ENCODE measurements around the gene SMAD2. TPM values are rescaled to one million over a fixed set of nuclear protein-coding genes. Genes with fewer than 3 reads are reported as not detected.

Gene SMAD2
- total RNA-seq, 2 donors from 2014 or later: 60.0 to 101 TPM

DNA sequence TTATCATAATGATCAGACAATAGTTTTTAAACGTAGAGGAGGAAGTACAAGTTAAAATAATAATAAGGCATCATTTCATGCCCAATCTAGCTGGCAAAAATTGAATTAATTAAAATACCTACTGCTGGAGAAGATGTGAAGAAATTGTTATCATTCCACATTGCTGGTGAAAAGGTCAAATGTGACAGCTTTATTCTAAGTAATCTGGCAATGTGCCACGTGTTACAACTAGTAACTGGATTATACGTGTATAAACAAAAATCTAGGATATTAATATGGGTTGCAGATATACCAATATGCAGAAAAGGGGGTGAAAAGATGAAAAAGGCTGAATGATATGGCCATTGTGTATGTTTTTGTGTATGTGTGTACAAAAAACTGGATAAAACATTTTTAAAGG is 32.4 kb downstream of the SMAD2 start:
- no peaks in the 10 kb centered on the region for H3K27me3 ChIP-seq (replicated peaks; ENCODE audit: insufficient read depth)
- ATAC-seq (ENCODE audit: insufficient number of reproducible peaks, low FRiP score, low read depth) (no peak), DNase-seq (ENCODE audit: low spot score) (no peak)
- TF ChIP-seq, protein P1, sequence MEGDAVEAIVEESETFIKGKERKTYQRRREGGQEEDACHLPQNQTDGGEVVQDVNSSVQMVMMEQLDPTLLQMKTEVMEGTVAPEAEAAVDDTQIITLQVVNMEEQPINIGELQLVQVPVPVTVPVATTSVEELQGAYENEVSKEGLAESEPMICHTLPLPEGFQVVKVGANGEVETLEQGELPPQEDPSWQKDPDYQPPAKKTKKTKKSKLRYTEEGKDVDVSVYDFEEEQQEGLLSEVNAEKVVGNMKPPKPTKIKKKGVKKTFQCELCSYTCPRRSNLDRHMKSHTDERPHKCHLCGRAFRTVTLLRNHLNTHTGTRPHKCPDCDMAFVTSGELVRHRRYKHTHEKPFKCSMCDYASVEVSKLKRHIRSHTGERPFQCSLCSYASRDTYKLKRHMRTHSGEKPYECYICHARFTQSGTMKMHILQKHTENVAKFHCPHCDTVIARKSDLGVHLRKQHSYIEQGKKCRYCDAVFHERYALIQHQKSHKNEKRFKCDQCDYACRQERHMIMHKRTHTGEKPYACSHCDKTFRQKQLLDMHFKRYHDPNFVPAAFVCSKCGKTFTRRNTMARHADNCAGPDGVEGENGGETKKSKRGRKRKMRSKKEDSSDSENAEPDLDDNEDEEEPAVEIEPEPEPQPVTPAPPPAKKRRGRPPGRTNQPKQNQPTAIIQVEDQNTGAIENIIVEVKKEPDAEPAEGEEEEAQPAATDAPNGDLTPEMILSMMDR (IDR thresholded peaks at IDR 0.05): no peak
- H3K4me1 ChIP-seq (ENCODE audit: control insufficient read depth in 1 of 2, low read depth in 2 of 2): peaks cover 0 to 14% of the 10 kb centered on the region in 2 donors
- no peaks in the 10 kb centered on the region for H3K9me3 ChIP-seq
- H3K36me3 ChIP-seq: peaks cover 8% of the 10 kb centered on the region
- no peak overlapping the region for H3K4me3 ChIP-seq
- H3K27ac ChIP-seq: no peak overlapping the region

DNA sequence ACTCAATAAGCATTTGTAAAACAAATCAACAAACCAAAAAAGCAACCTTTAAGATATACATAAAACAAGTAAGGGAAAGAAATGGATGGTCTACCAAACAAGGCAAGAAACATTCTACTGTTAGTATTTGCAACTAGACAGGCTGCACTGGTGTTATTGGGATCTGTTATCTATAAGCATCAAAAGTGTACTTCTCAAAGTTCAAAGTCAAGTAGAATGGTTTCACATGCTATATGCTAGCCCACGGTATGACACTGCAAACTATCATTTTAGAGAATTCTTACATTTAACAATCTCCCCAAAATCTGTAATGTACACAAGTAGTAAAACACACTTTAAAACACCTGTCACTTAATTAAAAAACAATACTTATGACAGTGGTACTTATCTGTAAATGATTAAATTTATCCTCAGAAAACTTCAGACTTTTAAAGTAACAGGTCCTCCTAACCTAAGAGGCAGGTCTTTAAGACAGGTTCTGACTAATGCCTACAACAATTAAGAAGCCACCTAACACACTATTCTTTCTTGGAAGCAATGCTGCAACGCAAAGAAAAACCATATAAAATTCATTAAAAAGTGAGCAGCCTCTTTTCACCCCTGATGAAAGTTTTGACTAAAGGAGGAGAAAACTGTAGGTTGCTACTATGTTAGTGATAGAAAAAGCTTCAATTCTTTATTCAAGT is 34.8 kb downstream of the SMAD2 start:
- ATAC-seq (ENCODE audit: insufficient number of reproducible peaks, low FRiP score, low read depth) (no peak), DNase-seq (ENCODE audit: low spot score) (no peak)
- Histone ChIP-seq H3K27me3 (replicated peaks; ENCODE audit: insufficient read depth) (no peaks in the 10 kb centered on the region), H3K4me3 (no peak overlapping the region), H3K4me1 (ENCODE audit: control insufficient read depth in 1 of 2, low read depth in 2 of 2) (peaks cover 0 to 14% of the 10 kb centered on the region in 2 donors), H3K9me3 (no peaks in the 10 kb centered on the region), H3K27ac (no peak overlapping the region), H3K36me3 (peaks cover 8% of the 10 kb centered on the region)
- TF ChIP-seq, protein P1 (IDR thresholded peaks at IDR 0.05): no peak

DNA sequence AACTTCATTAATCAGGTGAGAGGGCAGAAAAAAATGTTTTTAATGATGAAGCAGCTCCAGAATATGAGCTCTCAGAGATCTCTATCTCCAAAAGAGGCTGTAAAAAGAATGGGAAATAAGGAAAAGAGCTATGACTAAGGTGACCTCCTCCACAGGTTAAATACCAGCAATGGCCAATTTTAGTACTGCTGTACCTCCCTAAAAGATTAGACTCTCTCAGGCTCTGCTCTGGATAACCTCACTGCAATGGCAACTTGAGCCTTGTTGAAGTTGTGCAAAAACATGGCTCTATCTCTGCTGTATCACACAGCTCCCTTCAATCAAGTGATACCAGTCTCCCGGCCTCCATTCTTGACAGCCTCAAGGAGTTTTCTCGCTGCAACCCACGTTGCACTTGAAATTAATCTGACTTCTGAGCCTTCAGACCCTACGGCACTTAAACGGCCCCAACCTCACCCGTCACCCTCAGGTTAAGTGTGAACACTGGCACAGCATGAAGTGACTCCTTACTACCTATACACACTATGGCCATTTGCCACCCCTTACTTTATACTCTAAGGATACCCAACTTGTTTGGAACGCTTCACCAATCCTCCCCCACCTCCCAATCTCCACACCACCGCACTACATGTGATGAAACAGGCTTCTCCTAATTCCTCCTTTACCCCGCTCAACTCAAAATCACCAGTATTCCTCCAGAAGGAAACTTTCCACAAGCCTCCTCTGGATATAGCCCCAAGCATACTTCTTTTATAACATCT is 36.3 kb downstream of the SMAD2 start:
- Histone ChIP-seq H3K4me1 (ENCODE audit: control insufficient read depth in 1 of 2, low read depth in 2 of 2) (peaks cover 0 to 14% of the 10 kb centered on the region in 2 donors), H3K4me3 (no peak overlapping the region), H3K27ac (no peak overlapping the region), H3K9me3 (no peaks in the 10 kb centered on the region), H3K36me3 (peaks cover 8% of the 10 kb centered on the region), H3K27me3 (replicated peaks; ENCODE audit: insufficient read depth) (no peaks in the 10 kb centered on the region)
- TF ChIP-seq, protein P1 (IDR thresholded peaks at IDR 0.05): no peak
- DNase-seq (ENCODE audit: low spot score) (no peak), ATAC-seq (ENCODE audit: insufficient number of reproducible peaks, low FRiP score, low read depth) (no peak)

DNA sequence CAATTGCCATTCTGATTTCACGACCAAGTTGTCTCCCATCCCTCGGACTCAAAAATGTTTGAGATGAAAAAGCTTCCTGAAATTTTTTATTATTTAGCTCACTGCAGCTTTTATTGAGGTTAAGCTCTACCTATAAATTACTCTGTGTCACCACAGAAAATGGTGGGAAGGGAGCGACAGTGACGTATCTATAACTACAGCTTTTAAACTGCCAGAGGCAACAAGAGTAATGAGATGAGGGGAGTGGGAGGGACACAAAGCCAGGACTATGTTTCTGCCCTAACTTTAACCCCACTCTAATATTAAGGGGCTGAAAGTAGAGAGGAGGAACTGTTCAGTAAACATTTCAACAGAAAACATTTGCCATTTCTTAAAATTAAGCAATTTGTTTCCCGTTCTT is 37.4 kb downstream of the SMAD2 start:
- no peak overlapping the region for H3K27ac ChIP-seq
- DNase-seq (ENCODE audit: low spot score) (no peak), ATAC-seq (ENCODE audit: insufficient number of reproducible peaks, low FRiP score, low read depth) (no peak)
- H3K27me3 ChIP-seq (replicated peaks; ENCODE audit: insufficient read depth): no peaks in the 10 kb centered on the region
- peaks cover 0 to 3% of the 10 kb centered on the region in 2 donors for H3K4me1 ChIP-seq (ENCODE audit: control insufficient read depth in 1 of 2, low read depth in 2 of 2)
- H3K9me3 ChIP-seq: no peaks in the 10 kb centered on the region
- H3K36me3 ChIP-seq: peaks cover 8% of the 10 kb centered on the region
- TF ChIP-seq, protein P1 (IDR thresholded peaks at IDR 0.05): no peak
- no peak overlapping the region for H3K4me3 ChIP-seq

DNA sequence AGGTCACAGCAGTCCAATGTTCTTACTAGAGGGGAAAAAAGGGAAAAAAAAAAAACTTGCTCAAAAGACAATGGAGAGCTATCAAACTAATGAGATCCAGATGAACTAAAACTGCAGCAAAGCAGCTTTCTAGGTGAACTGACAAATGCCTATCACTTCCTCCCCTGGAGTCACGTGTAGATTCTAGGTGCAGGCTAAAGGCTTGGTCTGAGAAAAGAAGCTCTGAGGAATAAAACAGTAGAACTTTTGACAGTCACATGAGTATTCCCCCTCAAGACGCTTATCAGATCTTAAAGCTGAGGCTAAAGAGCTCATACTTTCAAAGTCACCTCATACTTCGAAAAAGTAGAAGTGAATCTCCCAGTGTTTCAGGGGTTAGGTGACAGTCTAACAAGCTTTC is 42.3 kb downstream of the SMAD2 start:
- H3K9me3 ChIP-seq: no peaks in the 10 kb centered on the region
- DNase-seq (ENCODE audit: low spot score): no peak
- no peaks in the 10 kb centered on the region for H3K4me1 ChIP-seq (ENCODE audit: control insufficient read depth in 1 of 2, low read depth in 2 of 2)
- H3K27me3 ChIP-seq (replicated peaks; ENCODE audit: insufficient read depth): no peaks in the 10 kb centered on the region
- no peak overlapping the region for H3K27ac ChIP-seq
- H3K4me3 ChIP-seq: no peak overlapping the region
- ATAC-seq (ENCODE audit: insufficient number of reproducible peaks, low FRiP score, low read depth): no peak
- TF ChIP-seq, protein P1 (IDR thresholded peaks at IDR 0.05): no peak
- H3K36me3 ChIP-seq: no peaks in the 10 kb centered on the region

Measured in thoracic aorta (tissue), 2 donors.